ENCODE measurements around the gene ZMYND8.

- TF ChIP-seq POLR2A (IDR thresholded peaks at IDR 0.05): no peak
- no peak for TF ChIP-seq CTCF (IDR thresholded peaks at IDR 0.05)
Observed at GRCh38 chr20:47227576-47227975, 128.9 kb downstream of the ZMYND8 start.
